HEK293T (cell line): Measurements from ENCODE around the gene VPS4B.
"Not testable (repeated sequence)": the region's sequence is repeated elsewhere in the genome, so short reads cannot be mapped to it uniquely, and the experiment has no call there.

Experiments used
- CTCF ChIA-PET: fragments of 350-600 bp; formaldehyde crosslinking; extraction: SDS; loops from one replicate; lab custom pipeline; 2021; ENCODE audit warnings: antibody characterized with exemption, inconsistent platforms; lab: Yijun Ruan, JAX
- POLR2A ChIA-PET: fragments of 350-600 bp; formaldehyde crosslinking; extraction: SDS; loops from one replicate; lab custom pipeline; 2020; ENCODE audit warnings: antibody characterized with exemption, inconsistent platforms; lab: Yijun Ruan, JAX
- DNase-seq: peaks from one replicate; pipeline ENCODE4 v3.0.0; 2012; ENCODE audit warnings: mixed read lengths; ENCODE audit errors: extremely low spot score
- ARNT ChIP-seq: fragments of 450-650 bp; IDR thresholded peaks from 2 replicates; pipeline ENCODE4 v1.6.1; 2017; ENCODE audit warnings: mild to moderate bottlenecking
- BHLHE40 ChIP-seq: fragments of 450-650 bp; IDR thresholded peaks from 2 replicates; pipeline ENCODE4 v1.6.1; 2016; ENCODE audit warnings: mild to moderate bottlenecking, moderate library complexity, borderline replicate concordance
- CTBP1 ChIP-seq: fragments of 450-650 bp; IDR thresholded peaks from 2 replicates; pipeline ENCODE4 v1.6.1; 2016; ENCODE audit warnings: borderline replicate concordance
- ELF4 ChIP-seq: fragments of 450-650 bp; IDR thresholded peaks from 2 replicates; pipeline ENCODE4 v1.6.1; 2017; ENCODE audit warnings: antibody characterized with exemption
- FOXA1 ChIP-seq: fragments of 450-650 bp; IDR thresholded peaks from 2 replicates; pipeline ENCODE4 v1.6.1; 2016; ENCODE audit warnings: mild to moderate bottlenecking
- FOXK2 ChIP-seq: fragments of 450-650 bp; IDR thresholded peaks from 2 replicates; pipeline ENCODE4 v1.6.1; 2016; ENCODE audit warnings: mild to moderate bottlenecking
- FOXM1 ChIP-seq: fragments of 450-650 bp; IDR thresholded peaks from 2 replicates; pipeline ENCODE4 v1.6.1; 2017; ENCODE audit warnings: mild to moderate bottlenecking, borderline replicate concordance
- HDGF ChIP-seq: fragments of 450-650 bp; IDR thresholded peaks from 2 replicates; pipeline ENCODE4 v1.6.1; 2017; ENCODE audit warnings: antibody characterized with exemption, borderline replicate concordance
- L3MBTL2 ChIP-seq: fragments of 450-650 bp; conservative IDR thresholded peaks from 2 replicates; pipeline ENCODE4 v1.6.1; 2016; ENCODE audit warnings: mild to moderate bottlenecking
- LEF1 ChIP-seq: fragments of 450-650 bp; IDR thresholded peaks from 2 replicates; pipeline ENCODE4 v1.6.1; 2017; ENCODE audit warnings: mild to moderate bottlenecking, borderline replicate concordance
- NFRKB ChIP-seq: fragments of 450-650 bp; IDR thresholded peaks from 2 replicates; pipeline ENCODE4 v1.6.1; 2016; ENCODE audit warnings: mild to moderate bottlenecking, moderate library complexity
- PKNOX1 ChIP-seq: fragments of 450-650 bp; IDR thresholded peaks from 2 replicates; pipeline ENCODE4 v1.6.1; 2016
- SP1 ChIP-seq: fragments of 450-650 bp; IDR thresholded peaks from 2 replicates; pipeline ENCODE4 v1.6.1; 2017
- SUZ12 ChIP-seq: fragments of 450-650 bp; IDR thresholded peaks from 2 replicates; pipeline ENCODE4 v1.6.1; 2016; ENCODE audit warnings: mild to moderate bottlenecking
- TARDBP ChIP-seq: fragments of 450-650 bp; IDR thresholded peaks from 2 replicates; pipeline ENCODE4 v1.6.1; 2016
- ZNF384 ChIP-seq: fragments of 450-650 bp; IDR thresholded peaks from 2 replicates; pipeline ENCODE4 v1.6.1; 2016

The VPS4B gene

GRCh38 chr18:63460414-63460813 lies 38.1 kb upstream of the VPS4B start:
- ChIA-PET CTCF (no interaction called here), POLR2A (no interaction called here)
- TF ChIP-seq SP1 (no peak), CTBP1 (no peak), LEF1 (no peak), ZNF384 (no peak), L3MBTL2 (no peak), BHLHE40 (no peak), FOXM1 (no peak), FOXA1 (no peak), ELF4 (no peak), PKNOX1 (no peak)
- DNase-seq, result no peak

DNA sequence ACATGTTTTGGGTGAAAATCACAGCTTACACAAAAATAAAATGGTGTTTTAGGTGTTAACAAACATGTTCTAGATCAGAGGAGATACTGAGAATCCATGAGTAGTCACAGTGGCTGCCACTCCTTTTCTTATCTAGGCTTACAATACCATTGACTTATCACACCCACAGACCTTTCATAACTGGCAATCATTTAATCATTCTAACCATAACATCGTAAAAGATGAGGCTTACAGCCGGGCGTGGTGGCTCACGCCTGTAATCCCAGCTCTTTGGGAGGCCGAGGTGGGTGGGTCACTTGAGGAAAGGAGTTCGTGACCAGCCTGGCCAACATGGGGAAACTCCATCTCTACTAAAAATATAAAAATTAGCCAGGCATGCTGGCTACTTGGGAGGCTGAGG lies 35.7 kb upstream of the VPS4B start:
- TF ChIP-seq ARNT, result no peak
- TF ChIP-seq LEF1, result no peak
- no peak for TF ChIP-seq FOXK2
- TF ChIP-seq ELF4, result no peak
- no peak for TF ChIP-seq ZNF384
- no peak for TF ChIP-seq BHLHE40
- no peak for TF ChIP-seq HDGF
- TF ChIP-seq FOXA1, result no peak
- no peak for TF ChIP-seq CTBP1
- TF ChIP-seq SP1, result no peak
- TF ChIP-seq PKNOX1, result no peak
- no peak for TF ChIP-seq SUZ12
- TF ChIP-seq TARDBP, result no peak
- CTCF ChIA-PET, result interaction anchor here (0.6 kb wide), 1 partner anchor 11 kb away, joined by 3 read pairs; no protein-coding TSS in a partner anchor
- POLR2A ChIA-PET, result no interaction called here
- DNase-seq, result no peak

GRCh38 chr18:63454497-63454896 lies 32.2 kb upstream of the VPS4B start:
- TF ChIP-seq CTBP1, result no peak
- POLR2A ChIA-PET, result no interaction called here
- CTCF ChIA-PET, result no interaction called here
- no peak for DNase-seq

GRCh38 chr18:63452751-63453150 lies 30.5 kb upstream of the VPS4B start:
- POLR2A ChIA-PET, DNase-seq, CTCF ChIA-PET: not testable (repeated sequence)

GRCh38 chr18:63451799-63452660 lies 29.8 kb upstream of the VPS4B start:
- POLR2A ChIA-PET, result interaction anchor here (0.8 kb wide), 1 partner anchor 85 kb away, joined by 3 read pairs; the partner anchor contains the start of gene KDSR
- TF ChIP-seq PKNOX1 (peak; percentile 75), CTBP1 (no peak)
- DNase-seq, result no peak
- CTCF ChIA-PET, result interaction anchor here (0.8 kb wide), 1 partner anchor 289 kb away, joined by 3 read pairs; no protein-coding TSS in a partner anchor

DNA sequence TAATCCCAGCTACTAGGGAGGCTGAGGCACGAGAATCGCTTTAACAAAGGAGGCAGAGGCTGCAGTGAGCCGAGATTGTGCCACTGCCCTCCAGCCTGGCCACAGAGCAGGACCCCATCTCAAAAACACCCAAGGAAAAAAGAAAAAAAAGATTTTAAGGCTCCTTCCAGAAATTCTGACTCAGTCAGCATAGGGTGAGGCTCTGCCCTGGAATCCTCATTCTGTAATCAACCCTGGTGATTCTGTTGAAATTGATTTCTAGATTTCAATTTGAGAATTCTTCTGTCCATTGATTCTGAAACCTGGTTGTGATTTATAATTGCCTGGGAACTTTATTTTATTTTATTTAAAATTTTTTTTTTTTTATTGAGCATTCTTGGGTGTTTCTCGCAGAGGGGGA lies 27.1 kb upstream of the VPS4B start:
- POLR2A ChIA-PET, result no interaction called here
- DNase-seq, result no peak
- CTCF ChIA-PET, result no interaction called here
- TF ChIP-seq ZNF384, result no peak
- TF ChIP-seq SUZ12, result no peak
- TF ChIP-seq HDGF, result no peak
- TF ChIP-seq TARDBP, result no peak
- TF ChIP-seq SP1, result no peak
- TF ChIP-seq CTBP1, result no peak
- no peak for TF ChIP-seq LEF1

- ChIA-PET CTCF (interaction anchor here (0.5 to 0.6 kb wide), 2 partner anchors 11 to 18 kb away, joined by 3 read pairs; no protein-coding TSS in a partner anchor), POLR2A (no interaction called here)
- TF ChIP-seq PKNOX1 (no peak), NFRKB (no peak), SP1 (no peak), FOXM1 (no peak), BHLHE40 (no peak), FOXA1 (no peak), L3MBTL2 (no peak), SUZ12 (no peak), HDGF (no peak), ZNF384 (no peak), CTBP1 (no peak), ELF4 (no peak), TARDBP (no peak), FOXK2 (no peak), LEF1 (no peak), ARNT (no peak)
- no peak for DNase-seq
Measured at GRCh38 chr18:63447066-63447465, 24.8 kb upstream of the VPS4B start.
